Testis (tissue), 2 donors: ENCODE measurements around the gene GNA12.

Experiments used
- CTCF ChIP-seq, 3 experiments: fragments of 450-650 bp in 2 of 3; fragments of 200-600 bp in 1 of 3; sonication (generic) in 1 of 3; IDR thresholded peaks; one replicate each; pipeline ENCODE4 v1.5.1; 2016 to 2019; ENCODE audit warnings: antibody characterized with exemption in 3 of 3, mild to moderate bottlenecking in 2 of 3, moderate library complexity in 1 of 3
- POLR2A ChIP-seq: fragments of 450-650 bp; IDR thresholded peaks from one replicate; pipeline ENCODE4 v1.6.1; 2017; ENCODE audit warnings: antibody characterized with exemption, mild to moderate bottlenecking, moderate library complexity

GRCh38 chr7:2724453-2725177 is 119.5 kb downstream of the GNA12 start:
- no peak for TF ChIP-seq CTCF (IDR thresholded peaks at IDR 0.05)
- TF ChIP-seq POLR2A: no peak
